Osteocyte (in vitro differentiated cells): Measurements from ENCODE around the gene RAET1E. TPM values are rescaled to one million over a fixed set of nuclear protein-coding genes. Genes with fewer than 3 reads are reported as not detected.

Source experiments
- DNase-seq: peaks from one replicate; pipeline ENCODE4 v3.0.0; 2021; ENCODE audit warnings: mixed read lengths; ENCODE audit not compliant: unreplicated experiment; ENCODE audit errors: extremely low spot score
- H3K27ac Mint-ChIP-seq: one replicate; pipeline ENCODE4 v1.8.0; 2021; ENCODE audit warnings: mild to moderate bottlenecking, mixed read lengths; ENCODE audit not compliant: unreplicated experiment
- H3K27me3 Mint-ChIP-seq: one replicate; pipeline ENCODE4 v1.8.0; 2021; ENCODE audit warnings: mixed read lengths; ENCODE audit not compliant: unreplicated experiment
- H3K36me3 Mint-ChIP-seq: one replicate; pipeline ENCODE4 v1.8.0; 2021; ENCODE audit warnings: mixed read lengths; ENCODE audit not compliant: unreplicated experiment
- H3K4me1 Mint-ChIP-seq: one replicate; pipeline ENCODE4 v1.8.0; 2021; ENCODE audit warnings: mixed read lengths; ENCODE audit not compliant: unreplicated experiment
- H3K4me3 Mint-ChIP-seq: one replicate; pipeline ENCODE4 v1.8.0; 2021; ENCODE audit warnings: mild to moderate bottlenecking, moderate library complexity, mixed read lengths; ENCODE audit not compliant: unreplicated experiment
- H3K9me3 Mint-ChIP-seq: one replicate; pipeline ENCODE4 v1.8.0; 2021; ENCODE audit warnings: mixed read lengths; ENCODE audit not compliant: unreplicated experiment
- CTCF ChIP-seq: fragments of 200-600 bp; sonication (generic); IDR thresholded peaks from 2 replicates; pipeline ENCODE4 v1.5.0; 2021; ENCODE audit warnings: antibody characterized with exemption, mild to moderate bottlenecking, moderate library complexity
- total RNA-seq: library from RNA; stranded (reverse); gene quantifications from 2 replicates; pipeline ENCODE4 v1.2.1, GENCODE V29; 2021

RAET1E gene
- total RNA-seq, 1 donor from 2014 or later: not detected

GRCh38 chr6:149918151-149918905 lies 20.4 kb upstream of the RAET1E start:
- peaks cover 11% of the 10 kb centered on the region for H3K27me3 Mint-ChIP-seq
- H3K4me3 Mint-ChIP-seq: no peak overlapping the region
- peaks cover 8% of the 10 kb centered on the region for H3K4me1 Mint-ChIP-seq
- no peaks in the 10 kb centered on the region for H3K9me3 Mint-ChIP-seq
- H3K27ac Mint-ChIP-seq: no peak overlapping the region
- no peaks in the 10 kb centered on the region for H3K36me3 Mint-ChIP-seq
- DNase-seq: peak; percentile 69
- TF ChIP-seq CTCF: no peak

GRCh38 chr6:149917679-149918078 lies 19.8 kb upstream of the RAET1E start:
- DNase-seq: peak; percentile 51
- TF ChIP-seq CTCF: no peak
- peaks cover 3% of the 10 kb centered on the region for H3K4me1 Mint-ChIP-seq
- no peak overlapping the region for H3K27ac Mint-ChIP-seq
- no peak overlapping the region for H3K4me3 Mint-ChIP-seq
- no peaks in the 10 kb centered on the region for H3K9me3 Mint-ChIP-seq
- H3K27me3 Mint-ChIP-seq: peaks cover 18% of the 10 kb centered on the region
- no peaks in the 10 kb centered on the region for H3K36me3 Mint-ChIP-seq

GRCh38 chr6:149915970-149916865 lies 18.3 kb upstream of the RAET1E start:
- Mint-ChIP-seq H3K4me1 (no peaks in the 10 kb centered on the region), H3K27ac (no peak overlapping the region), H3K9me3 (no peaks in the 10 kb centered on the region), H3K4me3 (no peak overlapping the region), H3K27me3 (peaks cover 26% of the 10 kb centered on the region), H3K36me3 (no peaks in the 10 kb centered on the region)
- DNase-seq: peak; percentile 65
- no peak for TF ChIP-seq CTCF

GRCh38 chr6:149913540-149914240 lies 15.8 kb upstream of the RAET1E start:
- Mint-ChIP-seq H3K27me3 (peaks cover 26% of the 10 kb centered on the region), H3K4me1 (no peaks in the 10 kb centered on the region), H3K4me3 (no peak overlapping the region), H3K36me3 (no peaks in the 10 kb centered on the region), H3K9me3 (no peaks in the 10 kb centered on the region), H3K27ac (no peak overlapping the region)
- TF ChIP-seq CTCF: no peak
- peak; percentile 59 for DNase-seq
